Caco-2 (cell line): ENCODE results near the gene ADGRG3. TPM values are rescaled to one million over a fixed set of nuclear protein-coding genes. Genes with fewer than 3 reads are reported as not detected.
A peak's percentile ranks its signal among the peaks of the same experiment; 100 is the strongest.

ENCODE experiments used
- BruUV-seq: library from RNA; stranded (reverse); fragments of 400-500 nt; replicated peaks from 2 replicates; lab custom pipeline; 2021; lab: Mats Ljungman, UMichigan
- CTCF ChIA-PET: fragments of 300-600 bp; sonication (Branson Sonifier 250); formaldehyde crosslinking; loops from one replicate; lab custom pipeline; 2022; ENCODE audit warnings: antibody characterized with exemption; lab: Charles Lee
- POLR2A ChIA-PET: fragments of 300-600 bp; sonication (Branson Sonifier 250); formaldehyde crosslinking; loops from one replicate; lab custom pipeline; 2022; ENCODE audit warnings: antibody characterized with exemption; lab: Charles Lee
- DNase-seq, 2 experiments: peaks; one replicate each; pipeline versions ENCODE4 v3.0.0 to v3.0.0-alpha.2; 2020 to 2022
- H3K27me3 ChIP-seq: replicated peaks from 2 replicates; pipeline ENCODE4 v1.6.0; 2011; ENCODE audit warnings: low read length; ENCODE audit not compliant: control insufficient read depth, insufficient read depth
- H3K36me3 ChIP-seq: 2 replicates; pipeline ENCODE4 v1.5.1; 2011; ENCODE audit warnings: low read length; ENCODE audit not compliant: control insufficient read depth, insufficient read depth
- H3K4me1 ChIP-seq: fragments of 250-450 bp; sonication (Bioruptor Pico); 2 replicates; pipeline ENCODE4 v1.5.1; 2020; ENCODE audit warnings: mild to moderate bottlenecking
- H3K4me3 ChIP-seq: 2 replicates; pipeline ENCODE4 v1.5.1; 2011; ENCODE audit warnings: low read depth, mild to moderate bottlenecking, control low read depth, low read length
- H3K9me3 ChIP-seq: fragments of 250-450 bp; sonication (Bioruptor Pico); 2 replicates; pipeline ENCODE4 v1.5.1; 2020; ENCODE audit warnings: mild to moderate bottlenecking, moderate library complexity
- H3K27ac Mint-ChIP-seq: one replicate; pipeline ENCODE4 v1.8.0; 2022; ENCODE audit warnings: mixed read lengths; ENCODE audit not compliant: unreplicated experiment
- H3K27me3 Mint-ChIP-seq: one replicate; pipeline ENCODE4 v1.8.0; 2022; ENCODE audit warnings: mixed read lengths; ENCODE audit not compliant: insufficient read depth, unreplicated experiment
- H3K36me3 Mint-ChIP-seq: one replicate; pipeline ENCODE4 v1.8.0; 2022; ENCODE audit warnings: mild to moderate bottlenecking, mixed read lengths; ENCODE audit not compliant: insufficient read depth, unreplicated experiment
- H3K4me1 Mint-ChIP-seq: one replicate; pipeline ENCODE4 v1.8.0; 2022; ENCODE audit warnings: low read depth, mixed read lengths; ENCODE audit not compliant: unreplicated experiment
- H3K4me3 Mint-ChIP-seq: one replicate; pipeline ENCODE4 v1.8.0; 2022; ENCODE audit warnings: mild to moderate bottlenecking, moderate library complexity, mixed read lengths; ENCODE audit not compliant: unreplicated experiment
- H3K9me3 Mint-ChIP-seq: one replicate; pipeline ENCODE4 v1.8.0; 2022; ENCODE audit warnings: mixed read lengths; ENCODE audit not compliant: unreplicated experiment
- intact Hi-C: fragments of 100-400 bp; cut with micrococcal nuclease; formaldehyde crosslinking; loops from one replicate; pipeline ENCODE4 v1.10.0; 2022; ENCODE audit not compliant: unreplicated experiment
- total RNA-seq: library from RNA; stranded (reverse); gene quantifications from 2 replicates; pipeline ENCODE4 v1.2.3, GENCODE V29; 2022
- TF ChIP-seq, protein P1 (sequence below), 2 experiments: fragments of 200-600 bp in 1 of 2; IDR thresholded peaks; 1 replicate in 1 of 2; 2 replicates in 1 of 2; pipeline versions ENCODE4 v1.5.1 to v1.8.0; 2011 to 2022; ENCODE audit warnings: antibody characterized with exemption in 1 of 2, control low read depth in 1 of 2, inconsistent platforms in 1 of 2, low read depth in 1 of 2, low read length in 1 of 2, mild to moderate bottlenecking in 1 of 2, moderate library complexity in 1 of 2; ENCODE audit not compliant: insufficient read depth in 1 of 2, severe bottlenecking in 1 of 2, unreplicated experiment in 1 of 2

Gene ADGRG3
- total RNA-seq, 1 experiment from 2014 or later: 0.25 TPM

- ChIA-PET POLR2A (interaction anchor here (0.6 kb wide), 2 partner anchors 63 to 352 kb away, joined by 4 to 5 read pairs; partner anchors contain the start of gene KATNB1), CTCF (interaction anchor here (0.8 to 2.5 kb wide), 5 partner anchors 29 to 191 kb away, joined by 3 to 9 read pairs (median 3); no protein-coding TSS in a partner anchor)
- DNase-seq: no peak
- Mint-ChIP-seq H3K4me1 (peaks cover 18% of the 10 kb centered on the region), H3K9me3 (no peaks in the 10 kb centered on the region), H3K27ac (no peak overlapping the region), H3K36me3 (no peaks in the 10 kb centered on the region), H3K27me3 (no peaks in the 10 kb centered on the region), H3K4me3 (no peak overlapping the region)
- Histone ChIP-seq H3K4me3 (no peak overlapping the region), H3K27me3 (no peaks in the 10 kb centered on the region), H3K4me1 (peaks cover 28% of the 10 kb centered on the region), H3K9me3 (no peaks in the 10 kb centered on the region), H3K36me3 (no peaks in the 10 kb centered on the region)
- intact Hi-C loops: no loop called here
- TF ChIP-seq, protein P1, sequence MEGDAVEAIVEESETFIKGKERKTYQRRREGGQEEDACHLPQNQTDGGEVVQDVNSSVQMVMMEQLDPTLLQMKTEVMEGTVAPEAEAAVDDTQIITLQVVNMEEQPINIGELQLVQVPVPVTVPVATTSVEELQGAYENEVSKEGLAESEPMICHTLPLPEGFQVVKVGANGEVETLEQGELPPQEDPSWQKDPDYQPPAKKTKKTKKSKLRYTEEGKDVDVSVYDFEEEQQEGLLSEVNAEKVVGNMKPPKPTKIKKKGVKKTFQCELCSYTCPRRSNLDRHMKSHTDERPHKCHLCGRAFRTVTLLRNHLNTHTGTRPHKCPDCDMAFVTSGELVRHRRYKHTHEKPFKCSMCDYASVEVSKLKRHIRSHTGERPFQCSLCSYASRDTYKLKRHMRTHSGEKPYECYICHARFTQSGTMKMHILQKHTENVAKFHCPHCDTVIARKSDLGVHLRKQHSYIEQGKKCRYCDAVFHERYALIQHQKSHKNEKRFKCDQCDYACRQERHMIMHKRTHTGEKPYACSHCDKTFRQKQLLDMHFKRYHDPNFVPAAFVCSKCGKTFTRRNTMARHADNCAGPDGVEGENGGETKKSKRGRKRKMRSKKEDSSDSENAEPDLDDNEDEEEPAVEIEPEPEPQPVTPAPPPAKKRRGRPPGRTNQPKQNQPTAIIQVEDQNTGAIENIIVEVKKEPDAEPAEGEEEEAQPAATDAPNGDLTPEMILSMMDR (IDR thresholded peaks at IDR 0.05; ENCODE audit: insufficient read depth in 1 of 2, low read depth in 1 of 2, low read length in 1 of 2, severe bottlenecking in 1 of 2, unreplicated experiment in 1 of 2): no peak
- BruUV-seq: no TSS peak
Measured at GRCh38 chr16:57672416-57672815, 4.3 kb downstream of the ADGRG3 start.

- no peaks in the 10 kb centered on the region for H3K9me3 Mint-ChIP-seq
- intact Hi-C loops: no loop called here
- ChIA-PET CTCF (interaction anchor here (0.8 to 2.5 kb wide), 5 partner anchors 28 to 191 kb away, joined by 3 to 9 read pairs (median 3); no protein-coding TSS in a partner anchor), POLR2A (interaction anchor here (0.6 kb wide), 1 partner anchor 352 kb away, joined by 5 read pairs; no protein-coding TSS in a partner anchor)
- H3K27ac Mint-ChIP-seq: no peak overlapping the region
- no peak for DNase-seq
- Histone ChIP-seq H3K27me3 (no peaks in the 10 kb centered on the region), H3K4me3 (no peak overlapping the region), H3K4me1 (peaks cover 24% of the 10 kb centered on the region), H3K9me3 (no peaks in the 10 kb centered on the region), H3K36me3 (no peaks in the 10 kb centered on the region)
- no peaks in the 10 kb centered on the region for H3K27me3 Mint-ChIP-seq
- no peaks in the 10 kb centered on the region for H3K36me3 Mint-ChIP-seq
- H3K4me3 Mint-ChIP-seq: no peak overlapping the region
- TF ChIP-seq, protein P1 (IDR thresholded peaks at IDR 0.05; ENCODE audit: insufficient read depth in 1 of 2, low read depth in 1 of 2, low read length in 1 of 2, severe bottlenecking in 1 of 2, unreplicated experiment in 1 of 2): no peak
- peaks cover 22% of the 10 kb centered on the region for H3K4me1 Mint-ChIP-seq
- BruUV-seq: no TSS peak
Measured at GRCh38 chr16:57672824-57673223, 4.7 kb downstream of the ADGRG3 start.

DNA sequence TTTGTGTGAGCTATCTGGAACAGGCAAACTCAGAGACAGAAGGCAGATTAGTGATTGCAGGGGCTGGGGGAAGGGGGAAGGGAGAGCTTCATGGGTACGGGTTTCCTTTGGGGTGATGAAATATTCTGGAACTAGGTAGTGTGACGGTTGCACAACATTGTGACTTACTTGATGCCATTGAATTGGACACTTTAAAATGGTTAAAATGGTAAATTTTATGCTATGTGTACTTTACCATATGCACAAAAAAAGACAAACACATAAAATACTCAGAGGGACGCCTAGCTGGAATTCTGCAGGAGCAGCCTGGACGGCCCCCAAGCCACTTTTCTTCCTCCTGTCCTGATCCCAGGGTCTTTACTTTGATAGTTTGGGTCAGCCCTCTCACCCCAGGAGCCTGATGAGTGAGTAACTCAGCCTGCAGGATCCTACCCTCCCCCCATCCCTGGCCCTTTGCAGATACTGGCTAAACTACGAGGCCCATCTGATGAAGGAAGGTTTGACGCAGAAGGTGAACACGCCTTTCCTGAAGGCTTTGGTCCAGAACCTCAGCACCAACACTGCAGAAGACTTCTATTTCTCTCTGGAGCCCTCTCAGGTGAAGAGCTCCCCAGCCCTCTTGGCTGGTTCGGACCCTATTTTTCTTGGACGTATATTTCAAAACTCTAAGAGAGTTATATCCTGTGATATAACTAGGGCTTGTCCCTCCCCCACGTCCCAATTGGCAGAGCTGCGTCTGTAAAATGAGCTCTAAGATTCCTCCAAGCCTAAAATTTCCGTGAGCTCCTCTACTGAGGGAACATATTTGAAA lies 7.8 kb downstream of the ADGRG3 start:
- Histone ChIP-seq H3K4me1 (peaks cover 24% of the 10 kb centered on the region), H3K36me3 (no peaks in the 10 kb centered on the region), H3K27me3 (no peaks in the 10 kb centered on the region), H3K4me3 (no peak overlapping the region), H3K9me3 (no peaks in the 10 kb centered on the region)
- no peak overlapping the region for H3K4me3 Mint-ChIP-seq
- no peaks in the 10 kb centered on the region for H3K9me3 Mint-ChIP-seq
- no peaks in the 10 kb centered on the region for H3K27me3 Mint-ChIP-seq
- ChIA-PET POLR2A (interaction anchor here (1.0 kb wide), 1 partner anchor 55 kb away, joined by 3 read pairs; no protein-coding TSS in a partner anchor), CTCF (interaction anchor here (0.5 to 1.3 kb wide), 2 partner anchors 60 to 196 kb away, joined by 4 to 6 read pairs; no protein-coding TSS in a partner anchor)
- H3K4me1 Mint-ChIP-seq: peaks cover 23% of the 10 kb centered on the region
- TF ChIP-seq, protein P1 (IDR thresholded peaks at IDR 0.05; ENCODE audit: insufficient read depth in 1 of 2, low read depth in 1 of 2, low read length in 1 of 2, severe bottlenecking in 1 of 2, unreplicated experiment in 1 of 2): no peak
- BruUV-seq: no TSS peak
- intact Hi-C loops: loop anchor here (2.0 kb wide), 1 partner anchor 25 kb away; no protein-coding TSS in a partner anchor
- H3K27ac Mint-ChIP-seq: no peak overlapping the region
- peak in 1 of 2 experiments; percentile 42 for DNase-seq
- no peaks in the 10 kb centered on the region for H3K36me3 Mint-ChIP-seq
